Bronchial epithelial cell (primary cell): ENCODE data around the gene CD2BP2. TPM values are rescaled to one million over a fixed set of nuclear protein-coding genes. Genes with fewer than 3 reads are reported as not detected.

Experiments
- DNase-seq: peaks from one replicate; pipeline ENCODE4 v3.0.0-alpha.2; 2010; ENCODE audit warnings: low read depth
- FAIRE-seq: peaks from 2 replicates; lab custom pipeline; 2011; peaks lifted over from hg19 to GRCh38; lab: Jason Lieb, UNC
- H3K27me3 ChIP-seq: 2 replicates; pipeline ENCODE4 v1.5.1; 2011; ENCODE audit warnings: low read length; ENCODE audit not compliant: control insufficient read depth, insufficient read depth
- H3K36me3 ChIP-seq: 2 replicates; pipeline ENCODE4 v1.5.1; 2011; ENCODE audit warnings: low read length; ENCODE audit not compliant: control insufficient read depth, insufficient read depth
- H3K4me3 ChIP-seq: 2 replicates; pipeline ENCODE4 v1.5.1; 2011; ENCODE audit warnings: mild to moderate bottlenecking, low read depth, low read length, control low read depth
- total RNA-seq: library from RNA; depleted of rRNA; stranded (reverse); fragments of >200 nt; gene quantifications from 2 replicates; pipeline ENCODE4 v1.2.1, GENCODE V29; 2014
- TF ChIP-seq, protein P1 (sequence below): IDR thresholded peaks from 2 replicates; pipeline ENCODE4 v1.5.1; 2011; ENCODE audit warnings: mild to moderate bottlenecking, moderate library complexity, low read length, control low read depth, inconsistent platforms; ENCODE audit not compliant: insufficient read depth, severe bottlenecking

Gene CD2BP2
- total RNA-seq, 1 donor from 2014 or later: 37.6 TPM

DNA sequence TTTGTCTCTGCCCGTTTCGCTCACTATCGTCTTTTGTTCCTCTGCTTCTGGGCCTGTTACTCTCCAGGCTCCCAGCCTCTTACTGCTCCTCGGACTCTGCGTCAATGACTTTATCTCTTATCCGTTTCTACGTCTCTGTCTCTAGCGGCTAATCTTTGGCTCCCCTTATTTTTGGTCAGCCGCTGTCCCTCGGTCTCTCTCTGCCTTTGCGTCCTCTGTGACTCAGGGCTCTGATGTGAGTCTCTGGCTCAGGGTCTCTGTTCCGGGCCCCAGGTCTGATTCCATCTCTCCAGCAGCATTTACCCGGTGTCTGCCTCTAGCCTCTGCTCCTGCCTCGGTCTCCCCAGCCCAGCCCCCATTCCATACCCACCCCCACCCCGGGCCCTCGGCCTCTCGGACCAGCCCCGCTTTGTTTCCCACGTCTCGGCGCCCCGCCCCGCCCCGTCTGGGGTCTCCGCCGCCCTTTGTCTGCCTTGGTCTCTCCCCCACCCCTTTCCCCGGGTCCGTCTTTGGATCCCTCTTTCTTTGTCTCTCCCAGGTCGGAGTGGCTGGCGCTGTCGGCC lies 39.6 kb upstream of the CD2BP2 start:
- TF ChIP-seq, protein P1, sequence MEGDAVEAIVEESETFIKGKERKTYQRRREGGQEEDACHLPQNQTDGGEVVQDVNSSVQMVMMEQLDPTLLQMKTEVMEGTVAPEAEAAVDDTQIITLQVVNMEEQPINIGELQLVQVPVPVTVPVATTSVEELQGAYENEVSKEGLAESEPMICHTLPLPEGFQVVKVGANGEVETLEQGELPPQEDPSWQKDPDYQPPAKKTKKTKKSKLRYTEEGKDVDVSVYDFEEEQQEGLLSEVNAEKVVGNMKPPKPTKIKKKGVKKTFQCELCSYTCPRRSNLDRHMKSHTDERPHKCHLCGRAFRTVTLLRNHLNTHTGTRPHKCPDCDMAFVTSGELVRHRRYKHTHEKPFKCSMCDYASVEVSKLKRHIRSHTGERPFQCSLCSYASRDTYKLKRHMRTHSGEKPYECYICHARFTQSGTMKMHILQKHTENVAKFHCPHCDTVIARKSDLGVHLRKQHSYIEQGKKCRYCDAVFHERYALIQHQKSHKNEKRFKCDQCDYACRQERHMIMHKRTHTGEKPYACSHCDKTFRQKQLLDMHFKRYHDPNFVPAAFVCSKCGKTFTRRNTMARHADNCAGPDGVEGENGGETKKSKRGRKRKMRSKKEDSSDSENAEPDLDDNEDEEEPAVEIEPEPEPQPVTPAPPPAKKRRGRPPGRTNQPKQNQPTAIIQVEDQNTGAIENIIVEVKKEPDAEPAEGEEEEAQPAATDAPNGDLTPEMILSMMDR: no peak
- Histone ChIP-seq H3K27me3 (no peaks in the 10 kb centered on the region), H3K4me3 (peak overlapping the region; percentile 60), H3K36me3 (peaks cover 3% of the 10 kb centered on the region)
- FAIRE-seq: no peak
- no peak for DNase-seq

DNA sequence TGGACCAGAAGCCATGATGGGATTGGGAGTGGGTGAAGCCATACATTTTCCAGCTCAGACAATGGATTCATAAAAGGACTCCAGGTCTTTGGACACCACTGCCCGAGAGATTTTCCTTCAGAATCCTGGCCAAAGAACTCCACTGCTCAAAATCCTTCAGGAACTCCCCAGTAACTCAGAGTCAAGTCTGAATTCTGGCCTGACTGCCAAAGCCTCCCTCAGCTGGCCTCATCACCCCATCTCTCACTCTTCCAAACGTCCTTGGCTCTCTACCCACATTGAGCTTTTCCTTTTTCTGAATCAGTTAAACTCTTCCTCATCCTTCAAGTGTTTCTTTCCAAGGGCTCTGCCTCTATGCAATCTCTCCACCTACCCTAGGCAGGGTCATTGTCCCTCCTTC lies 28.4 kb upstream of the CD2BP2 start:
- no peak for FAIRE-seq
- TF ChIP-seq, protein P1: no peak
- H3K27me3 ChIP-seq: no peaks in the 10 kb centered on the region

DNA sequence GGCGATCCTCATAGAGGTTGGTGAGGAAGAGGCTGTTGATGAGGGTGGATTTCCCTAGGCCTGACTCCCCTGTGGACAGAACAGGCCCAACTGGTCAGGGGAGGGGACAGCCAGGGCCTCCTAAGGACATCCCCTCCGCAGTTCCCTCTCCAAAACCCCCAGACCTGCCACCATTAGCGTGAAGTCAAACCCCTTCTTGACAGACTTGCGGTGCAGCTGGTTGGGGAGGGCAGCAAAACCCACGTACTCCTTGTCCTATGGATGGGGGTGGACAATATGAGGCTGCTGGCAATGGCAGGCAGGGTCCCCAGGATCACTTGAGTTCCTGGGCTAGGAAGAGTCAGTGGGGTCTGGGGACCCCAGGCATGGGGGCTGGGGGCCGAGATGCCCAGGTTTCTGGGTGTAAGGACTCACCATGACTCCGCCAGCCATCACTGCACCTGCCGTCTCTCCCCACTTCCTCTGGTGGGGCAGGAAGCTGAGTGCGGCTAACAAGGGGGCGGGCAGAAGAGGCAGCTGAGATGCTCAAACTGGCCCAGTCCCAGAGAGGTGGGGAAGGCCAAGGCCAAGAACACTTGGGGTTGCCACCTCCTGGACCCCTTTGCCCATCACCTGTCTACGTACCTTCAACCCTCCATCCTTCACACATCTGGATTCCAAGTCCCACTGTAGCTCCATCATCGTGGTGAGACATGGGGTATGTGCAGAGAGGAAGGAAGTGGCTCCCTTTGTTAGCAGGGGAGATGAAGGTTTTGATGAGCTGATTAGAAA lies 27.2 kb upstream of the CD2BP2 start, which contains the start of gene SEPTIN1:
Gene SEPTIN1 (minus strand): TSS at position 451 of the 771 bp plus-strand sequence. CDS start 19 bp downstream, at position 432.
- no peak within 1 kb of the TSS for H3K4me3 ChIP-seq
- DNase-seq (no peak), FAIRE-seq (no peak)
- no peaks in the 10 kb centered on the region for H3K27me3 ChIP-seq
- H3K36me3 ChIP-seq: no peaks in the 10 kb centered on the region
- TF ChIP-seq, protein P1: no peak

More for the DNA sequence above, 28.4 kb upstream of the CD2BP2 start:
- no peaks in the 10 kb centered on the region for H3K36me3 ChIP-seq
- no peak for DNase-seq
- H3K4me3 ChIP-seq: no peak overlapping the region

DNA sequence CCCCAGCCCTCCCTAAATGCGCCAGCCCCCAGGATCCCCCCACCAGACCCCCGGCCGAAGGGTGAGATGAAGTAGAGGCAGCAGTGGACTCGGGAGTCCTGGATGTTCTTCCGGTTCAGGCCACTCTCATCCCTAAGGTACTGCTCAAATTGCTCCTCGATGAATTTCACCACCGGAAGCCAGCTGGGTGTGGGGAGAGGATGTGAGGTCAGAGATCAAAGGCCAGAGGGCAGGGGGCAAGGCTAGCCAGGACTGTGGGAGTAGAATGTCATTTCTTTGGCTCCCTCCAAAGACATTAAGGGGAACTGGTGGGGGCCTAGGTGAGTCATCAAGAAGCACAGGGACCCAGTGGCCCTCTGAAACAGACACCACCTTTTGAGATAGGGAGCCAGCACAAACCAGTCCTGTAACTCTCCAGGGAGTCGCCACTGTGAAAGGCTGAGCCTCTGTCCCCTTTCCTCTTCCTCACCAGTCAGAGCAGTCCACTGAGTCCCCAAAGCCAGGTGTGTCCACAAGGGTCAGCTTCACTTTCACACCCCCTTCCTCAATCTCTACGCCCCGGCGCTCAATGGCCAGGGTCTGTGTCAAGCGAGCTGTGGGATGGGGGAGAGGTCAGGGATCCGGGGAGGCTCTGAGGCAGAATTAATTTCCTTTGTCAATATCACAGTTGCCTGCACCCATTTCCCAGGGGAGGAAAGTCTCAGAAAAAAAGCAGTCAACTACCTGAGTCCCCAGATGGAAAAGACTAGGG lies 26.4 kb upstream of the CD2BP2 start:
- no peaks in the 10 kb centered on the region for H3K36me3 ChIP-seq
- H3K27me3 ChIP-seq: no peaks in the 10 kb centered on the region
- DNase-seq (no peak), FAIRE-seq (no peak)
- H3K4me3 ChIP-seq: no peak overlapping the region
- TF ChIP-seq, protein P1: no peak

DNA sequence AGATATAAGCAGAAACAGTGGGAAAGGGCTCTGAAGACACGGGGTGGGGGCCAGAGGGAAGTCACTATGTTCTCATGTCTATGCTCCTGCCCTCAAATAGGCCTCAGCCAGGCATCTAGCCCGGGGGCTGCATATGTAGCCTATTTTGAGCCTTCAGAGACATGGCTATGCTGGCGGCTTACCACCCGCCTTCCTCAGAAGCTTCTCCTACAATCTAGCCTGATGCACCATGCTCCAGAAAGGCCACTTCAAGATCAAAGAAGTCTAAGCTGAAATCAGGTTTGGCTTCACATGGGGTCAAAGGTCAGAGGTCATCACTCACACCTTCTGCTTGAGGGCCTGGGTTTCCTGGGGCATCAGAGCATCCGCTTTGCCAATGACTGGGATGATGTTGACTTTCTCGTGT lies 25.7 kb upstream of the CD2BP2 start:
- Histone ChIP-seq H3K4me3 (no peak overlapping the region), H3K36me3 (no peaks in the 10 kb centered on the region), H3K27me3 (no peaks in the 10 kb centered on the region)
- DNase-seq (no peak), FAIRE-seq (no peak)
- TF ChIP-seq, protein P1: no peak
